ENCODE results near the gene HACD2. TPM values are rescaled to one million over a fixed set of nuclear protein-coding genes. Genes with fewer than 3 reads are reported as not detected.

HACD2 gene
- total and polyA plus RNA-seq, 9 of the 15 experiments (the other 6 are each of a cell fraction or from before 2014, with no cell fraction given): 1.3 to 10.5 (median 3.8) TPM

DNA sequence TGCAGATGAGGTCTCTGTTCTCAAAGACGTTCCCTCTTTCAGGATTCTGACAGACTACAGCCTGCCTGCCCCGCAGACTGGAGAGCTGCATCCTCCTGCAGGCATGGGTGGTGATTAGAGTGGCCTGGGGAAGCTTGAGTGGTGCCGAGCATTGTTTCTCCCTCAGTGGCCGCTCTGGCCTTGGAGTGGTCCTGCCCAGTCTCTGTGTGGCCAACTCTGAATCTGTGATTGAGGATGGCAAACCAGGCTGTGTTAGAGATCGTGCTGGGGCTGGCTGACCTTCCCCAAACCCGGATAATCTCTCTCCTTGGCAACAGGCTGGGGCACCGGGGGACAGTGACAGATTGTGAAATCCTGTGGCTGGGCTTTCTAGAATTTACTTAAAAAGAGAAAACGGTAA lies 125.0 kb downstream of the HACD2 start (continued):
- TF ChIP-seq, protein P1, sequence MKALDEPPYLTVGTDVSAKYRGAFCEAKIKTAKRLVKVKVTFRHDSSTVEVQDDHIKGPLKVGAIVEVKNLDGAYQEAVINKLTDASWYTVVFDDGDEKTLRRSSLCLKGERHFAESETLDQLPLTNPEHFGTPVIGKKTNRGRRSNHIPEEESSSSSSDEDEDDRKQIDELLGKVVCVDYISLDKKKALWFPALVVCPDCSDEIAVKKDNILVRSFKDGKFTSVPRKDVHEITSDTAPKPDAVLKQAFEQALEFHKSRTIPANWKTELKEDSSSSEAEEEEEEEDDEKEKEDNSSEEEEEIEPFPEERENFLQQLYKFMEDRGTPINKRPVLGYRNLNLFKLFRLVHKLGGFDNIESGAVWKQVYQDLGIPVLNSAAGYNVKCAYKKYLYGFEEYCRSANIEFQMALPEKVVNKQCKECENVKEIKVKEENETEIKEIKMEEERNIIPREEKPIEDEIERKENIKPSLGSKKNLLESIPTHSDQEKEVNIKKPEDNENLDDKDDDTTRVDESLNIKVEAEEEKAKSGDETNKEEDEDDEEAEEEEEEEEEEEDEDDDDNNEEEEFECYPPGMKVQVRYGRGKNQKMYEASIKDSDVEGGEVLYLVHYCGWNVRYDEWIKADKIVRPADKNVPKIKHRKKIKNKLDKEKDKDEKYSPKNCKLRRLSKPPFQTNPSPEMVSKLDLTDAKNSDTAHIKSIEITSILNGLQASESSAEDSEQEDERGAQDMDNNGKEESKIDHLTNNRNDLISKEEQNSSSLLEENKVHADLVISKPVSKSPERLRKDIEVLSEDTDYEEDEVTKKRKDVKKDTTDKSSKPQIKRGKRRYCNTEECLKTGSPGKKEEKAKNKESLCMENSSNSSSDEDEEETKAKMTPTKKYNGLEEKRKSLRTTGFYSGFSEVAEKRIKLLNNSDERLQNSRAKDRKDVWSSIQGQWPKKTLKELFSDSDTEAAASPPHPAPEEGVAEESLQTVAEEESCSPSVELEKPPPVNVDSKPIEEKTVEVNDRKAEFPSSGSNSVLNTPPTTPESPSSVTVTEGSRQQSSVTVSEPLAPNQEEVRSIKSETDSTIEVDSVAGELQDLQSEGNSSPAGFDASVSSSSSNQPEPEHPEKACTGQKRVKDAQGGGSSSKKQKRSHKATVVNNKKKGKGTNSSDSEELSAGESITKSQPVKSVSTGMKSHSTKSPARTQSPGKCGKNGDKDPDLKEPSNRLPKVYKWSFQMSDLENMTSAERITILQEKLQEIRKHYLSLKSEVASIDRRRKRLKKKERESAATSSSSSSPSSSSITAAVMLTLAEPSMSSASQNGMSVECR (CRISPR knock-in tag; IDR thresholded peaks at IDR 0.05): no peak
- TF ChIP-seq, protein P2, sequence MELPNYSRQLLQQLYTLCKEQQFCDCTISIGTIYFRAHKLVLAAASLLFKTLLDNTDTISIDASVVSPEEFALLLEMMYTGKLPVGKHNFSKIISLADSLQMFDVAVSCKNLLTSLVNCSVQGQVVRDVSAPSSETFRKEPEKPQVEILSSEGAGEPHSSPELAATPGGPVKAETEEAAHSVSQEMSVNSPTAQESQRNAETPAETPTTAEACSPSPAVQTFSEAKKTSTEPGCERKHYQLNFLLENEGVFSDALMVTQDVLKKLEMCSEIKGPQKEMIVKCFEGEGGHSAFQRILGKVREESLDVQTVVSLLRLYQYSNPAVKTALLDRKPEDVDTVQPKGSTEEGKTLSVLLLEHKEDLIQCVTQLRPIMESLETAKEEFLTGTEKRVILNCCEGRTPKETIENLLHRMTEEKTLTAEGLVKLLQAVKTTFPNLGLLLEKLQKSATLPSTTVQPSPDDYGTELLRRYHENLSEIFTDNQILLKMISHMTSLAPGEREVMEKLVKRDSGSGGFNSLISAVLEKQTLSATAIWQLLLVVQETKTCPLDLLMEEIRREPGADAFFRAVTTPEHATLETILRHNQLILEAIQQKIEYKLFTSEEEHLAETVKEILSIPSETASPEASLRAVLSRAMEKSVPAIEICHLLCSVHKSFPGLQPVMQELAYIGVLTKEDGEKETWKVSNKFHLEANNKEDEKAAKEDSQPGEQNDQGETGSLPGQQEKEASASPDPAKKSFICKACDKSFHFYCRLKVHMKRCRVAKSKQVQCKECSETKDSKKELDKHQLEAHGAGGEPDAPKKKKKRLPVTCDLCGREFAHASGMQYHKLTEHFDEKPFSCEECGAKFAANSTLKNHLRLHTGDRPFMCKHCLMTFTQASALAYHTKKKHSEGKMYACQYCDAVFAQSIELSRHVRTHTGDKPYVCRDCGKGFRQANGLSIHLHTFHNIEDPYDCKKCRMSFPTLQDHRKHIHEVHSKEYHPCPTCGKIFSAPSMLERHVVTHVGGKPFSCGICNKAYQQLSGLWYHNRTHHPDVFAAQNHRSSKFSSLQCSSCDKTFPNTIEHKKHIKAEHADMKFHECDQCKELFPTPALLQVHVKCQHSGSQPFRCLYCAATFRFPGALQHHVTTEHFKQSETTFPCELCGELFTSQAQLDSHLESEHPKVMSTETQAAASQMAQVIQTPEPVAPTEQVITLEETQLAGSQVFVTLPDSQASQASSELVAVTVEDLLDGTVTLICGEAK (IDR thresholded peaks at IDR 0.05): no peak
- TF ChIP-seq, protein P2 (CRISPR knock-in tag; IDR thresholded peaks at IDR 0.05): no peak
- TF ChIP-seq ZC3H8 (IDR thresholded peaks at IDR 0.05): no peak
- no peak for TF ChIP-seq POLR3A (IDR thresholded peaks at IDR 0.05; ENCODE audit: borderline replicate concordance, extremely low read depth, insufficient read depth, insufficient read length)
- TF ChIP-seq SMAD2 (IDR thresholded peaks at IDR 0.05; ENCODE audit: low read depth, low read length): no peak
- no peak for TF ChIP-seq NRF1 (conservative IDR thresholded peaks at IDR 0.05 in 1 of 2, IDR thresholded peaks at IDR 0.05 in 1 of 2)
- no peak for TF ChIP-seq ZC3H11A (IDR thresholded peaks at IDR 0.05; ENCODE audit: low read depth, low read length)
- no peak for TF ChIP-seq BRF2 (IDR thresholded peaks at IDR 0.05; ENCODE audit: borderline replicate concordance, insufficient read depth, insufficient read length)
